OCI-LY1 (cell line): Measurements from ENCODE around the gene KHDRBS1.
A peak's percentile ranks its signal among the peaks of the same experiment; 100 is the strongest.

Source experiments
- H2AFZ ChIP-seq: fragments of 200-600 bp; sonication (generic), shearing (Covaris generic); 2 replicates; pipeline ENCODE4 v1.6.0; 2014; ENCODE audit warnings: antibody characterized with exemption, mild to moderate bottlenecking, low read length
- H3F3A ChIP-seq: fragments of 200-600 bp; sonication (generic), shearing (Covaris generic); 2 replicates; pipeline ENCODE4 v1.6.0; 2014; ENCODE audit warnings: mild to moderate bottlenecking, antibody characterized with exemption, low read length, moderate library complexity; ENCODE audit not compliant: insufficient read depth
- H3K27ac ChIP-seq: fragments of 200-600 bp; sonication (generic); 2 replicates; pipeline ENCODE4 v1.5.1; 2014; ENCODE audit warnings: low read length, mixed run types, mild to moderate bottlenecking, low read depth; ENCODE audit not compliant: poor library complexity, severe bottlenecking
- H3K27me3 ChIP-seq: fragments of 200-600 bp; sonication (generic); 2 replicates; pipeline ENCODE4 v1.6.0; 2014; ENCODE audit warnings: antibody characterized with exemption, mild to moderate bottlenecking, low read length, moderate library complexity; ENCODE audit not compliant: insufficient read depth
- H3K36me3 ChIP-seq: fragments of 200-600 bp; sonication (generic); 2 replicates; pipeline ENCODE4 v1.6.1; 2014; ENCODE audit warnings: mild to moderate bottlenecking, antibody characterized with exemption, low read length, moderate library complexity, mixed read lengths; ENCODE audit not compliant: insufficient read depth
- H3K4me1 ChIP-seq: fragments of 200-600 bp; sonication (generic); 2 replicates; pipeline ENCODE4 v1.5.1; 2014; ENCODE audit warnings: mild to moderate bottlenecking, low read length, moderate library complexity; ENCODE audit not compliant: insufficient read depth, severe bottlenecking
- H3K4me2 ChIP-seq: fragments of 200-600 bp; sonication (generic), shearing (Covaris generic); 2 replicates; pipeline ENCODE4 v1.6.1; 2014; ENCODE audit warnings: low read length
- H3K4me3 ChIP-seq: fragments of 200-600 bp; sonication (generic); 2 replicates; pipeline ENCODE4 v1.5.1; 2014; ENCODE audit warnings: low read length, low read depth, mild to moderate bottlenecking, mixed read lengths; ENCODE audit not compliant: poor library complexity, severe bottlenecking
- H3K79me2 ChIP-seq: fragments of 200-600 bp; shearing (Covaris generic); 2 replicates; pipeline ENCODE4 v1.6.1; 2016; ENCODE audit warnings: mixed run types, low read length, mixed read lengths; ENCODE audit not compliant: insufficient read depth
- H3K9ac ChIP-seq: fragments of 200-600 bp; sonication (generic), shearing (Covaris generic); 2 replicates; pipeline ENCODE4 v1.6.1; 2014; ENCODE audit warnings: mild to moderate bottlenecking, low read length, mixed read lengths
- H3K9me2 ChIP-seq: fragments of 200-600 bp; sonication (generic), shearing (Covaris generic); 2 replicates; pipeline ENCODE4 v1.6.1; 2014; ENCODE audit warnings: low read depth, mild to moderate bottlenecking, low read length, mixed read lengths
- H3K9me3 ChIP-seq: fragments of 200-600 bp; shearing (Covaris generic); 2 replicates; pipeline ENCODE4 v1.6.1; 2014; ENCODE audit warnings: low read length, mixed read lengths
- H4K20me1 ChIP-seq: fragments of 200-600 bp; sonication (generic), shearing (Covaris generic); 2 replicates; pipeline ENCODE4 v1.6.0; 2016; ENCODE audit warnings: mild to moderate bottlenecking, low read length; ENCODE audit not compliant: insufficient read depth
- EZH2 ChIP-seq: fragments of 200-600 bp; sonication (generic), shearing (Covaris generic); IDR thresholded peaks from 2 replicates; pipeline ENCODE4 v1.8.0; 2017; ENCODE audit warnings: borderline replicate concordance, mixed run types, mild to moderate bottlenecking, antibody characterized with exemption, low read length, moderate library complexity, mixed read lengths
- TF ChIP-seq, protein P1 (sequence below): fragments of 200-600 bp; sonication (generic), shearing (Covaris generic); IDR thresholded peaks from 2 replicates; pipeline ENCODE4 v1.5.1; 2017; ENCODE audit warnings: mild to moderate bottlenecking, antibody characterized with exemption, low read length, moderate library complexity, mixed read lengths

KHDRBS1 gene

DNA sequence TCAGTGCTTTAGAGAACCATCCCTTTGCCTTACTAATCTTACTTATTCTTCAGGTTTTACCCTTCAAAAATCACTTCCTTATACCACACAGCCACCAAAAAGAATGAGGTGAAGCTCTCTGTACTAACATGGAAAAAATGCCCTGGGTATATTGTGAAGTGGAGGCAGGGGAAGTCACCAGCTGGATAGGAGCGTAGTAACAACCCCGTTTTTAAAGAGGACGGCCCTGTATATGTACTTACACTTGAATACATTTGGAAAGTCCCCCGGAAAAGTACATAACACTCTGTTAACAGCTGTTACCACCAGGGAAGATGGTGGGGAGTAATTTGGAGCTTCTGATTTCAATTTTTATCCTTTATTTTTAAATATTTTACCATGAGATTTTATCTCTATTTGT lies 28.2 kb upstream of the KHDRBS1 start:
- H3F3A ChIP-seq = no peaks in the 10 kb centered on the region
- H2AFZ ChIP-seq = no peak overlapping the region
- H3K9ac ChIP-seq = peak overlapping the region; percentile 8; the same call in 1 of the 2 replicates
- no peaks in the 10 kb centered on the region for H3K27me3 ChIP-seq
- H3K4me1 ChIP-seq = peaks cover 30% of the 10 kb centered on the region
- H3K4me3 ChIP-seq = no peak overlapping the region
- H3K9me3 ChIP-seq = no peaks in the 10 kb centered on the region
- H3K4me2 ChIP-seq = peak overlapping the region; percentile 17; the same call in 1 of the 2 replicates
- H3K27ac ChIP-seq = peak overlapping the region; percentile 58
- no peaks in the 10 kb centered on the region for H4K20me1 ChIP-seq
- H3K9me2 ChIP-seq = no peaks in the 10 kb centered on the region
- H3K79me2 ChIP-seq = no peaks in the 10 kb centered on the region
- TF ChIP-seq, protein P1, sequence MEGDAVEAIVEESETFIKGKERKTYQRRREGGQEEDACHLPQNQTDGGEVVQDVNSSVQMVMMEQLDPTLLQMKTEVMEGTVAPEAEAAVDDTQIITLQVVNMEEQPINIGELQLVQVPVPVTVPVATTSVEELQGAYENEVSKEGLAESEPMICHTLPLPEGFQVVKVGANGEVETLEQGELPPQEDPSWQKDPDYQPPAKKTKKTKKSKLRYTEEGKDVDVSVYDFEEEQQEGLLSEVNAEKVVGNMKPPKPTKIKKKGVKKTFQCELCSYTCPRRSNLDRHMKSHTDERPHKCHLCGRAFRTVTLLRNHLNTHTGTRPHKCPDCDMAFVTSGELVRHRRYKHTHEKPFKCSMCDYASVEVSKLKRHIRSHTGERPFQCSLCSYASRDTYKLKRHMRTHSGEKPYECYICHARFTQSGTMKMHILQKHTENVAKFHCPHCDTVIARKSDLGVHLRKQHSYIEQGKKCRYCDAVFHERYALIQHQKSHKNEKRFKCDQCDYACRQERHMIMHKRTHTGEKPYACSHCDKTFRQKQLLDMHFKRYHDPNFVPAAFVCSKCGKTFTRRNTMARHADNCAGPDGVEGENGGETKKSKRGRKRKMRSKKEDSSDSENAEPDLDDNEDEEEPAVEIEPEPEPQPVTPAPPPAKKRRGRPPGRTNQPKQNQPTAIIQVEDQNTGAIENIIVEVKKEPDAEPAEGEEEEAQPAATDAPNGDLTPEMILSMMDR = no peak
- no peak for TF ChIP-seq EZH2
- H3K36me3 ChIP-seq = no peaks in the 10 kb centered on the region

DNA sequence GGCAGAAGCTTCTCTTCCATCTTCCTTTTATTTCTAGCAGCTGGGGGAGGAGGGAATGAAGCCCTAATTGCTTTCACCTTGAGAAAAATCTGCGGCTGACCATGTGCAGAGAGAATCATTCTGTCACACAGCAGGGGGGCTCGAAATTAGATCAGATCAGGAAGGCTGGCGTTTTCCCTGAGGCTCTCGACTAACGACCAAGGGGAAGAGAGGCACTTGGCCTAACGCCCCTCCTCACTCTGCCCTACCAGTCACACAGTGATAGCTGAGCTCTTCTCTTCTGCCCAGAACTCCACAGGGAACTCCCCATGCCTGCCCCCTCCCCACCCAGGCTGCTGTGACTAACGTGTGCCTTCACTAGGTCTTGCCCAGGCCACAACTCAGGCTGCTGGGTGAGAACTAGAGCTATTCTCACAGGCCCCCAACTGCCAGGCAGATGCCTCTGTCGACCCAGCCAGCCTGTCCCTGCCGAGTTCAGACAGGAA lies 26.5 kb upstream of the KHDRBS1 start:
- no peak for TF ChIP-seq EZH2
- TF ChIP-seq, protein P1 = no peak
- no peaks in the 10 kb centered on the region for H3K9me2 ChIP-seq
- no peak overlapping the region for H3K4me2 ChIP-seq

DNA sequence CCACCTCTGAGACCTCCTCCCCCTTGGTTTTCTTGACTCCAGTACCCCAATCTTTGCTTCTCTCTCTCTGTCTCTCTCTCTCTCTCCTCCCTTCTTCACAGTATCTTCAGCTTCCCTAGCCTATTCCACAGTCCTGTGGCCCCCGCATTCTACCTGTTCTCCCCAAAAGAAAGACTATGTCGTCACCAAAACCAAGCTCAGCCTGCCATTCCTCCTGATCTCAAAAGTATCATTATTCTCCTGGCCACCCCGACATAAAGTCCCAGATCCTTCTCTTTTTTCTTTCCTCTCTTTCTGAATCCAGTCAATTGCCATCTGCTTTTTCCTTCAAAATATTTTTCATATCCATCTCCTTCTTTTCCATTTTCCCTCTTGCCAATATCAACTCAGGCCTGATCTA lies 23.7 kb upstream of the KHDRBS1 start:
- Histone ChIP-seq H3K36me3 (no peaks in the 10 kb centered on the region), H3K79me2 (no peaks in the 10 kb centered on the region), H3K27ac (no peak overlapping the region), H4K20me1 (no peaks in the 10 kb centered on the region), H3K4me2 (no peak overlapping the region), H3F3A (no peaks in the 10 kb centered on the region), H3K4me3 (no peak overlapping the region), H3K4me1 (peaks cover 10% of the 10 kb centered on the region), H3K9ac (no peak overlapping the region), H3K9me3 (no peaks in the 10 kb centered on the region), H2AFZ (no peak overlapping the region), H3K27me3 (no peaks in the 10 kb centered on the region), H3K9me2 (no peaks in the 10 kb centered on the region)
- TF ChIP-seq, protein P1 = no peak
- no peak for TF ChIP-seq EZH2

More for the DNA sequence above, 26.5 kb upstream of the KHDRBS1 start:
- Histone ChIP-seq H3K9ac (no peak overlapping the region), H3K4me1 (peaks cover 16% of the 10 kb centered on the region), H3K9me3 (no peaks in the 10 kb centered on the region), H3K36me3 (no peaks in the 10 kb centered on the region), H2AFZ (no peak overlapping the region), H3K4me3 (no peak overlapping the region), H3F3A (no peaks in the 10 kb centered on the region), H3K27ac (no peak overlapping the region), H3K27me3 (no peaks in the 10 kb centered on the region), H3K79me2 (no peaks in the 10 kb centered on the region), H4K20me1 (no peaks in the 10 kb centered on the region)
